Activated CD8-positive, alpha-beta memory T cell treated with anti-CD3 and anti-CD28 coated beads for 24 hours (primary cell): ENCODE data around the gene PDE4D.
"Not testable (repeated sequence)": the region's sequence is repeated elsewhere in the genome, so short reads cannot be mapped to it uniquely, and the experiment has no call there.

ENCODE experiments used
- DNase-seq: peaks from one replicate; pipeline ENCODE4 v3.0.0-alpha.2; 2020

PDE4D gene

GRCh38 chr5:59600998-59601397 is 292.5 kb downstream of the PDE4D start:
- DNase-seq = no peak

GRCh38 chr5:59600153-59600552 is 293.4 kb downstream of the PDE4D start:
- DNase-seq = no peak

GRCh38 chr5:59599729-59600128 is 293.8 kb downstream of the PDE4D start:
- no peak for DNase-seq

- no peak for DNase-seq
Measured at GRCh38 chr5:59598547-59598874, 295.0 kb downstream of the PDE4D start.

GRCh38 chr5:59597690-59598546 is 295.6 kb downstream of the PDE4D start:
- no peak for DNase-seq

GRCh38 chr5:59596586-59597350 is 296.8 kb downstream of the PDE4D start:
- DNase-seq = no peak

- DNase-seq = not testable (repeated sequence)
Measured at GRCh38 chr5:59594118-59594517, 299.4 kb downstream of the PDE4D start.

GRCh38 chr5:59593439-59594007 is 300.0 kb downstream of the PDE4D start:
- no peak for DNase-seq

GRCh38 chr5:59592101-59592500 is 301.4 kb downstream of the PDE4D start:
- DNase-seq = no peak

- DNase-seq = no peak
Measured at GRCh38 chr5:59591162-59591561, 302.4 kb downstream of the PDE4D start.

- DNase-seq = no peak
Measured at GRCh38 chr5:59588922-59589321, 304.6 kb downstream of the PDE4D start.

- DNase-seq = no peak
Measured at GRCh38 chr5:59587489-59588337, 305.8 kb downstream of the PDE4D start.

- no peak for DNase-seq
Measured at GRCh38 chr5:59586841-59587240, 306.7 kb downstream of the PDE4D start.

GRCh38 chr5:59584858-59585846 is 308.4 kb downstream of the PDE4D start:
- no peak for DNase-seq

- no peak for DNase-seq
Measured at GRCh38 chr5:59583810-59584562, 309.5 kb downstream of the PDE4D start.

GRCh38 chr5:59583151-59583809 is 310.2 kb downstream of the PDE4D start:
- DNase-seq = no peak

GRCh38 chr5:59582746-59583145 is 310.8 kb downstream of the PDE4D start:
- DNase-seq = no peak

- no peak for DNase-seq
Measured at GRCh38 chr5:59579824-59580167, 313.7 kb downstream of the PDE4D start.

GRCh38 chr5:59579101-59579823 is 314.3 kb downstream of the PDE4D start:
- DNase-seq = no peak

- DNase-seq = no peak
Measured at GRCh38 chr5:59577485-59577884, 316.0 kb downstream of the PDE4D start.
